ENCODE results near the gene LSAMP. TPM values are rescaled to one million over a fixed set of nuclear protein-coding genes. Genes with fewer than 3 reads are reported as not detected.

LSAMP gene
- total RNA-seq, 1 experiment from 2014 or later, result not detected

DNA sequence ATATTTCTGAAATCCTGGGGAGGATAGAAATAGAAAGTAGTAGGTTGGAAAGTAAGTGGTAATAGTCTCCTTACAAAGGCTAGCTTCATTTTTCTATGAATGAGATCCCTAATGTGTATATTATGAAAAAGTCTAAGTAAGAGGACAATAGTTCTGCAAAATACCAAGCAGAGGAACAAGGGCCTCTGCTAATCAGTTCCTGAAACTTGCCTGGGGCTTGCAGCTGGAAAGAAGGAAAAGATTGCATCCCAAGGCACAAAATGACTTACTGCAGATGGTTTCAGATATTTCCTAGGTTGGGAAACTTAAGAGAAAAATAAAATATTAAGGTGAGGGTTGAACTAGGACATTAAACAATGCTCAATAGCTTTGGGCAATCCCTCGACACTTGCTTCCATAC, 528.4 kb downstream of the LSAMP start:
- TF ChIP-seq, protein P1, sequence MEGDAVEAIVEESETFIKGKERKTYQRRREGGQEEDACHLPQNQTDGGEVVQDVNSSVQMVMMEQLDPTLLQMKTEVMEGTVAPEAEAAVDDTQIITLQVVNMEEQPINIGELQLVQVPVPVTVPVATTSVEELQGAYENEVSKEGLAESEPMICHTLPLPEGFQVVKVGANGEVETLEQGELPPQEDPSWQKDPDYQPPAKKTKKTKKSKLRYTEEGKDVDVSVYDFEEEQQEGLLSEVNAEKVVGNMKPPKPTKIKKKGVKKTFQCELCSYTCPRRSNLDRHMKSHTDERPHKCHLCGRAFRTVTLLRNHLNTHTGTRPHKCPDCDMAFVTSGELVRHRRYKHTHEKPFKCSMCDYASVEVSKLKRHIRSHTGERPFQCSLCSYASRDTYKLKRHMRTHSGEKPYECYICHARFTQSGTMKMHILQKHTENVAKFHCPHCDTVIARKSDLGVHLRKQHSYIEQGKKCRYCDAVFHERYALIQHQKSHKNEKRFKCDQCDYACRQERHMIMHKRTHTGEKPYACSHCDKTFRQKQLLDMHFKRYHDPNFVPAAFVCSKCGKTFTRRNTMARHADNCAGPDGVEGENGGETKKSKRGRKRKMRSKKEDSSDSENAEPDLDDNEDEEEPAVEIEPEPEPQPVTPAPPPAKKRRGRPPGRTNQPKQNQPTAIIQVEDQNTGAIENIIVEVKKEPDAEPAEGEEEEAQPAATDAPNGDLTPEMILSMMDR (IDR thresholded peaks at IDR 0.05; ENCODE audit: unreplicated experiment), result no peak
- no peaks in the 10 kb centered on the region for H3K9me3 Mint-ChIP-seq (ENCODE audit: unreplicated experiment)
- no TSS peak for BruUV-seq (replicated peaks)
- ChIA-PET POLR2A (no interaction called here), CTCF (interaction anchor here (0.6 to 1.4 kb wide), 3 partner anchors 9 to 81 kb away, joined by 3 to 4 read pairs (median 3); no protein-coding TSS in a partner anchor)
- no peak overlapping the region for H3K27ac Mint-ChIP-seq (ENCODE audit: low read depth, unreplicated experiment)
- no peak for DNase-seq (ENCODE audit: unreplicated experiment)
- H3K36me3 Mint-ChIP-seq (ENCODE audit: insufficient read depth, unreplicated experiment), result no peaks in the 10 kb centered on the region
- no peak overlapping the region for H3K4me3 Mint-ChIP-seq (ENCODE audit: unreplicated experiment)
- H3K27me3 Mint-ChIP-seq (ENCODE audit: insufficient read depth, unreplicated experiment), result no peaks in the 10 kb centered on the region
- intact Hi-C loops (cut with micrococcal nuclease), result no loop called here
- no peaks in the 10 kb centered on the region for H3K4me1 Mint-ChIP-seq (ENCODE audit: insufficient read depth, unreplicated experiment)

DNA sequence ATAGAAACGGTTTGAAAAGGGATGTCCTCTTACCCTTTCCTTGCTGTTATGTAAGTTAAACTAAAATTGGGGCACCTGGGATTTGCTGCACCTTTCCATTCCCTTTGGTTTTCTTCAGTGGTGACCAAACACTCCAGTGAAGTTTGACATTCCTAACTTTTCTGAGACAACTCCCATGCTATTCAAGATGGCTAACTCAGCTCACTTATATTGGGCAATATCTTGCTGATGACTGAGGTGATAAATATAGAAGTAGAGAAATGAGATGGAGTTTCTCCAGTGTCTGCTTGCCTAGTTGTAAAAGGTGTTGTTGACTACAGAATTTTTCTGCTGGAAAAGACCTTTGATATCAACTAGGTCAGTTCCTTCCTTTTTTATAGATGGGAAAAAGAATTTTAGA, 530.2 kb downstream of the LSAMP start:
- Mint-ChIP-seq H3K27me3 (ENCODE audit: insufficient read depth, unreplicated experiment) (no peaks in the 10 kb centered on the region), H3K4me1 (ENCODE audit: insufficient read depth, unreplicated experiment) (no peaks in the 10 kb centered on the region), H3K27ac (ENCODE audit: low read depth, unreplicated experiment) (no peak overlapping the region), H3K36me3 (ENCODE audit: insufficient read depth, unreplicated experiment) (no peaks in the 10 kb centered on the region), H3K9me3 (ENCODE audit: unreplicated experiment) (no peaks in the 10 kb centered on the region), H3K4me3 (ENCODE audit: unreplicated experiment) (no peak overlapping the region)
- intact Hi-C loops (cut with micrococcal nuclease), result no loop called here
- CTCF ChIA-PET, result interaction anchor here (0.5 to 0.7 kb wide), 5 partner anchors 43 to 1648 kb away, joined by 3 to 4 read pairs (median 3); no protein-coding TSS in a partner anchor
- no TSS peak for BruUV-seq (replicated peaks)
- no peak for DNase-seq (ENCODE audit: unreplicated experiment)
- POLR2A ChIA-PET, result no interaction called here
- TF ChIP-seq, protein P1 (IDR thresholded peaks at IDR 0.05; ENCODE audit: unreplicated experiment), result no peak

DNA sequence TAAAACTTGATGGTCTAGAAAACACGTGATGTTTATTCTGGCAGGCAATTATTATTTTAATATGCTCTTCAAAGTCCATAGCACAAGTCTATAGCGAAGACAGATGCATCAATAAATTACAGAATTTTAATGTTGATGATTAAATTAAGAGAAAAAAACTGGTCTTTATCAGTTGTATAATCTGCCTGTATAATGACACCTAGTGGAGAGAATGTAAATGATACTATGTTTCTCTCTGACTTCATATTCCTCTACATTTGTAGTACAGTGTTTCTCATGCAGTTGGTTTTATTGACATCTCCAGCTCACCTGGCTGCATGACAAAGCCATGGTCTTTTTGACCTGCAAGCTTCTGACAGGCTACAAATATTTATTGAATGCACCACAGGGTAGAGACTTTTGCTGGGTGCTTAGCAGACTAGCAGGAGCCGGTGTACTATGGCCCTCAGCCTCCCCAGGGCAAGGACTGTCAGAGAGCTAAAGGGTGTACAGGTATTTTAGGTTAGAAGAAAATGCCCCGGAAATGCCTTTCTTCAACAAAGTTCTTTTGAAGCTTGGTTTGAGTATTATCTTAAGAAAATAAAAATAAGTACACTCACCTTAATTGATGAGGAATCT, 532.1 kb downstream of the LSAMP start:
- Mint-ChIP-seq H3K27me3 (ENCODE audit: insufficient read depth, unreplicated experiment) (no peaks in the 10 kb centered on the region), H3K4me1 (ENCODE audit: insufficient read depth, unreplicated experiment) (no peaks in the 10 kb centered on the region), H3K9me3 (ENCODE audit: unreplicated experiment) (no peaks in the 10 kb centered on the region), H3K4me3 (ENCODE audit: unreplicated experiment) (no peak overlapping the region), H3K36me3 (ENCODE audit: insufficient read depth, unreplicated experiment) (no peaks in the 10 kb centered on the region), H3K27ac (ENCODE audit: low read depth, unreplicated experiment) (no peak overlapping the region)
- intact Hi-C loops (cut with micrococcal nuclease), result no loop called here
- CTCF ChIA-PET, result interaction anchor here (0.6 to 1.7 kb wide), 15 partner anchors 9 to 807 kb away, joined by 3 to 7 read pairs (median 3); no protein-coding TSS in a partner anchor
- BruUV-seq (replicated peaks), result no TSS peak
- POLR2A ChIA-PET, result no interaction called here
- no peak for DNase-seq (ENCODE audit: unreplicated experiment)
- TF ChIP-seq, protein P1 (IDR thresholded peaks at IDR 0.05; ENCODE audit: unreplicated experiment), result peak; percentile 30

GRCh38 chr3:115912372-115912771, 532.9 kb downstream of the LSAMP start:
- POLR2A ChIA-PET, result interaction anchor here (0.6 kb wide), 1 partner anchor 81 kb away, joined by 3 read pairs; no protein-coding TSS in a partner anchor
- H3K36me3 Mint-ChIP-seq (ENCODE audit: insufficient read depth, unreplicated experiment), result no peaks in the 10 kb centered on the region
- BruUV-seq (replicated peaks), result no TSS peak
- H3K4me1 Mint-ChIP-seq (ENCODE audit: insufficient read depth, unreplicated experiment), result no peaks in the 10 kb centered on the region
- no peak overlapping the region for H3K27ac Mint-ChIP-seq (ENCODE audit: low read depth, unreplicated experiment)
- peak; percentile 23 for DNase-seq (ENCODE audit: unreplicated experiment)
- intact Hi-C loops (cut with micrococcal nuclease), result no loop called here
- no peaks in the 10 kb centered on the region for H3K9me3 Mint-ChIP-seq (ENCODE audit: unreplicated experiment)
- TF ChIP-seq, protein P1 (IDR thresholded peaks at IDR 0.05; ENCODE audit: unreplicated experiment), result no peak
- CTCF ChIA-PET, result interaction anchor here (0.6 to 1.7 kb wide), 2 partner anchors 9 to 29 kb away, joined by 3 to 7 read pairs; no protein-coding TSS in a partner anchor
- H3K4me3 Mint-ChIP-seq (ENCODE audit: unreplicated experiment), result no peak overlapping the region
- H3K27me3 Mint-ChIP-seq (ENCODE audit: insufficient read depth, unreplicated experiment), result no peaks in the 10 kb centered on the region

All from MCF 10A (cell line).